WTC11 (cell line): ENCODE data around the gene DDC. TPM values are rescaled to one million over a fixed set of nuclear protein-coding genes. Genes with fewer than 3 reads are reported as not detected.

Source experiments
- ATAC-seq: fragments of 200-7000 bp; cut with Tn5 transposase; 2 replicates; pipeline ENCODE4 v1.10.0; 2021; ENCODE audit warnings: mild to moderate bottlenecking, moderate library complexity
- CTCF ChIA-PET: fragments of 300-600 bp; sonication (Branson Sonifier 250); formaldehyde crosslinking; loops from one replicate; lab custom pipeline; 2021; ENCODE audit warnings: antibody characterized with exemption; lab: Charles Lee
- POLR2A ChIA-PET: fragments of 350-600 bp; sonication (Branson Sonifier 250); formaldehyde crosslinking; loops from one replicate; lab custom pipeline; 2021; ENCODE audit warnings: antibody characterized with exemption; lab: Charles Lee
- DNase-seq: peaks from one replicate; pipeline ENCODE4 v3.0.0; 2021; ENCODE audit warnings: low spot score
- H3K27ac Mint-ChIP-seq: 2 replicates; pipeline ENCODE4 v1.8.0; 2021; ENCODE audit warnings: mixed read lengths
- H3K27me3 Mint-ChIP-seq: 2 replicates; pipeline ENCODE4 v1.8.0; 2021; ENCODE audit warnings: low read depth, mild to moderate bottlenecking, moderate library complexity, mixed read lengths
- H3K36me3 Mint-ChIP-seq: 2 replicates; pipeline ENCODE4 v1.8.0; 2021; ENCODE audit warnings: mixed read lengths
- H3K4me1 Mint-ChIP-seq: 2 replicates; pipeline ENCODE4 v1.8.0; 2022; ENCODE audit warnings: mixed read lengths
- H3K4me3 Mint-ChIP-seq: 2 replicates; pipeline ENCODE4 v1.8.0; 2021; ENCODE audit warnings: mild to moderate bottlenecking, moderate library complexity, mixed read lengths
- H3K9me3 Mint-ChIP-seq: 2 replicates; pipeline ENCODE4 v1.8.0; 2021; ENCODE audit warnings: mixed read lengths
- CREB1 ChIP-seq: sonication (generic); formaldehyde crosslinking; IDR thresholded peaks from 2 replicates; pipeline ENCODE4 v1.8.0; 2023; ENCODE audit warnings: mild to moderate bottlenecking, missing genetic modification reagents
- ELF4 ChIP-seq: sonication (generic); formaldehyde crosslinking; IDR thresholded peaks from 2 replicates; pipeline ENCODE4 v1.8.1; 2022; ENCODE audit warnings: low read depth, mild to moderate bottlenecking, moderate library complexity, missing genetic modification reagents
- FOXJ3 ChIP-seq: sonication (generic); formaldehyde crosslinking; IDR thresholded peaks from 2 replicates; pipeline ENCODE4 v1.9.0; 2021; ENCODE audit warnings: missing genetic modification reagents, mild to moderate bottlenecking, borderline replicate concordance
- HMGA2 ChIP-seq: fragments of 250-450 bp; sonication (Bioruptor Pico); IDR thresholded peaks from 2 replicates; pipeline ENCODE4 v1.4.0; 2021; ENCODE audit warnings: mild to moderate bottlenecking, moderate library complexity
- JAZF1 ChIP-seq: fragments of 250-450 bp; sonication (Bioruptor Pico); IDR thresholded peaks from 2 replicates; pipeline ENCODE4 v1.9.0; 2021; ENCODE audit warnings: moderate library complexity, mild to moderate bottlenecking, inconsistent platforms
- NFATC4 ChIP-seq: fragments of 250-450 bp; sonication (Bioruptor Pico); IDR thresholded peaks from 2 replicates; pipeline ENCODE4 v1.9.0; 2021; ENCODE audit warnings: mild to moderate bottlenecking
- NR1H2 ChIP-seq: sonication (generic); formaldehyde crosslinking; IDR thresholded peaks from 2 replicates; pipeline ENCODE4 v1.9.0; 2021; ENCODE audit warnings: mild to moderate bottlenecking, moderate library complexity, missing genetic modification reagents
- NR3C1 ChIP-seq: sonication (generic); formaldehyde crosslinking; conservative IDR thresholded peaks from 2 replicates; pipeline ENCODE4 v1.8.1; 2023; ENCODE audit warnings: low read depth, mild to moderate bottlenecking, missing genetic modification reagents
- TEAD1 ChIP-seq: sonication (generic); formaldehyde crosslinking; IDR thresholded peaks from 2 replicates; pipeline ENCODE4 v1.8.0; 2022; ENCODE audit warnings: mild to moderate bottlenecking, missing genetic modification reagents
- ZBTB21 ChIP-seq: sonication (generic); formaldehyde crosslinking; IDR thresholded peaks from 2 replicates; pipeline ENCODE4 v1.8.1; 2023; ENCODE audit warnings: mild to moderate bottlenecking, missing genetic modification reagents, borderline replicate concordance
- ZNF138 ChIP-seq: sonication (generic); formaldehyde crosslinking; conservative IDR thresholded peaks from 2 replicates; pipeline ENCODE4 v1.8.1; 2022; ENCODE audit warnings: mild to moderate bottlenecking, moderate library complexity, missing genetic modification reagents
- ZNF263 ChIP-seq: sonication (generic); formaldehyde crosslinking; IDR thresholded peaks from 2 replicates; pipeline ENCODE4 v1.8.1; 2022; ENCODE audit warnings: low read depth, mild to moderate bottlenecking, moderate library complexity, missing genetic modification reagents
- total RNA-seq: library from RNA; stranded (reverse); gene quantifications from 3 replicates; pipeline ENCODE4 v1.2.3, GENCODE V29; 2021
- TF ChIP-seq, protein P1 (sequence below): fragments of 250-450 bp; sonication (Bioruptor Pico); conservative IDR thresholded peaks from 2 replicates; pipeline ENCODE4 v1.9.0; 2021; ENCODE audit warnings: mild to moderate bottlenecking
- TF ChIP-seq, protein P2 (sequence below): sonication (generic); formaldehyde crosslinking; IDR thresholded peaks from 2 replicates; pipeline ENCODE4 v1.8.0; 2022; ENCODE audit warnings: mild to moderate bottlenecking, missing genetic modification reagents
- TF ChIP-seq, protein P3 (sequence below): fragments of 250-450 bp; sonication (Bioruptor Pico); IDR thresholded peaks from 2 replicates; pipeline ENCODE4 v1.8.0; 2021; ENCODE audit warnings: mild to moderate bottlenecking
- TF ChIP-seq, protein P4 (sequence below): sonication (generic); formaldehyde crosslinking; IDR thresholded peaks from 2 replicates; pipeline ENCODE4 v1.8.1; 2023; ENCODE audit warnings: mild to moderate bottlenecking, moderate library complexity, missing genetic modification reagents
- TF ChIP-seq, protein P5 (sequence below): sonication (generic); formaldehyde crosslinking; IDR thresholded peaks from 2 replicates; pipeline ENCODE4 v1.8.1; 2023; ENCODE audit warnings: mild to moderate bottlenecking, missing genetic modification reagents
- TF ChIP-seq, protein P6 (sequence below): sonication (generic); formaldehyde crosslinking; IDR thresholded peaks from 2 replicates; pipeline ENCODE4 v1.8.1; 2023; ENCODE audit warnings: mild to moderate bottlenecking, missing genetic modification reagents
- TF ChIP-seq, protein P7 (sequence below): sonication (generic); formaldehyde crosslinking; IDR thresholded peaks from 2 replicates; pipeline ENCODE4 v1.8.1; 2022; ENCODE audit warnings: missing genetic modification reagents, borderline replicate concordance
- TF ChIP-seq, protein P8 (sequence below): sonication (generic); formaldehyde crosslinking; IDR thresholded peaks from 2 replicates; pipeline ENCODE4 v1.8.1; 2022; ENCODE audit warnings: mild to moderate bottlenecking, moderate library complexity, missing genetic modification reagents

DDC gene
- total RNA-seq, 1 experiment from 2014 or later: not detected

DNA sequence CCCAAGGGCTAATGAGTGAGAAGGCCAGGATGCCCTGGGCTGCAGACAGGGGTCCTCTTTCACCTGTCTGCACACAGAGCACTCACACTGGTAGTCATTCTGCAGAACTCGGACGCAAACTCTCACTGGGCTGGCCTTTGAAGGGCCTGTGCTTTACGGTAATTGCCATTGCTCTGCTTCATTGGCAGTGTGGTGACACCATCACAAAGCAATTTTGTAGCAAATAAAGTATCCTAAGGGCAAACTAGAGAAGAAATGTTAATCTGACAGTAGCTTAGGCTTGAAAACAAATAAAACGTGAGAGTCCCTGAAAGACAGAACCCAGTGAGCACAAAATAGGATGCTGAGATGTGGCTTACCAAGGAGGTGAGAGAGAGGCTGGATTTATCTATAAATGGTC, 84.4 kb downstream of the DDC start:
- ATAC-seq (no peak), DNase-seq (no peak)
- ChIA-PET CTCF (no interaction called here), POLR2A (no interaction called here)
- H3K27ac Mint-ChIP-seq: no peak overlapping the region
- no peaks in the 10 kb centered on the region for H3K36me3 Mint-ChIP-seq
- no peak overlapping the region for H3K4me3 Mint-ChIP-seq
- H3K4me1 Mint-ChIP-seq: peaks cover 4% of the 10 kb centered on the region
- H3K9me3 Mint-ChIP-seq: peaks cover 14% of the 10 kb centered on the region
- TF ChIP-seq ZNF138 (CRISPR knock-in tag): no peak
- TF ChIP-seq JAZF1 (CRISPR knock-in tag): no peak
- TF ChIP-seq, protein P1, sequence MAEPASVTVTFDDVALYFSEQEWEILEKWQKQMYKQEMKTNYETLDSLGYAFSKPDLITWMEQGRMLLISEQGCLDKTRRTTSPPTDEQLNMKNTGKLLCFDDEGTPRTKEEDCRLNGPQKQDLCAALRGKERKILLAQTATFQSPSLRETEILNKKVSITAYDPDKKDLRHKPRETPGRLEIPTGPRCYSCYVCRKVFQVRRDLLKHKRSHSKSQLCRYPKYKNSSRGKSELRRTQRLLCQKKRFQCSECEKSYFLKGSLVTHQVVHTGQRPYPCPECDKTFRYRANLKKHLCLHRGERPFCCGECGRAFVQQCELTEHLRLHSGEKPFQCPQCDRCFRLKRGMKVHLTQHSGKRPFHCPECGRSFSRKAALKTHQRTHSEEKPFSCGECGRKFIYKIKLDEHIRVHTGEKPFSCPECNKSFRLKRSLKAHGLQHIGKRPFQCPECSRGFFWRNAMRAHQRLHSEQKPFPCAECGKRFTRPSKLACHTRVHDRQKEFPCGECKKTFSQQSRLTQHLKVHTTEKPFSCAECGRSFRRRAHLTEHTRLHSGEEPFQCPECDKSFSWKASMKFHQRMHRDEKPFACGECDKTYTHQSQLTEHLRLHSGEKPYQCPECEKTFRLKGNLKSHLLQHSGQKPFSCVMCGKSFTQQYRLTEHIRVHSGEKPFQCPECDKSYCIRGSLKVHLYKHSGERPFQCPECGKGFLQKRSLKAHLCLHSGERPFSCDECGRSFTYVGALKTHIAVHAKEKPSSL: no peak
- TF ChIP-seq FOXJ3: no peak
- no peak for TF ChIP-seq NFATC4 (CRISPR knock-in tag)
- TF ChIP-seq ZNF263 (CRISPR knock-in tag): no peak
- TF ChIP-seq HMGA2 (CRISPR knock-in tag): no peak
- H3K27me3 Mint-ChIP-seq: no peaks in the 10 kb centered on the region

DNA sequence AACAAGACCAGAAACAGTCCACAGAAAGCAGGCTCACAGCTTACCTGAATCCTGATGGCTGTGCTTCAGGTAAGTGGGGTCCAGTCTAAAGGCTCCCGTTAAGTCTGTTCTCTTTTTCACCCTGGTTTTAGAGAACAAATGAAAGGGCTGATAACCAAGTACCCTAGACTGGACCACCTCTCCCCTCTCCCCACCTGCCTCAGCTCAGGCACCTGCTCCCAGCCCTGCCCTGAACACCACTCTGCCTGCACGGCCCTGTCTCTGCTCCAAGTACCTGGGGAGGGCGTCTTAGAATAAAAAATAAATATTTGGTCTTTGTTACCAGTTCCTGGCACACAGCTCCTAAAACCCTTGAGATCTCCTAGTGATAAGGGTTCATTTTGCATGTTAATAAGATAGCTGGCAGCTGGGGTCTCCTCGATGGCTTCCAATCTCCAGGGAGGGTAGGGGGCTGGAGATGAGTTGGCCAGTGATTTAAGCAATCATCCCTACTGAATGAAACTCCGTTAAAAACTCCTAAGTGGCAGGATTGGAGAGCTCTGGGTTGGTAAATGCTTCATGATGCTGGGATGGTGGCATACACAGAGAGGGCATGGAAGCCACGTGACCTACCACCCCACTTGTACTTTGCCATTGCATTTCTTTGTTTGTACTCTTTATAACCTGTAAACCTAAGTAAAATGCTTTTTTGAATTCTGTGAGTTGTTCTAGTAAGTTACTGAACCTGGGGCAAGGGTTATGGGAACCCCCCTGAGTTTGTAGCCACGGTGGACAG, 85.3 kb downstream of the DDC start:
- DNase-seq (no peak), ATAC-seq (no peak)
- TF ChIP-seq ELF4 (no peak), CREB1 (no peak), JAZF1 (CRISPR knock-in tag) (no peak), ZNF263 (CRISPR knock-in tag) (no peak), NR1H2 (no peak)
- TF ChIP-seq, protein P2, sequence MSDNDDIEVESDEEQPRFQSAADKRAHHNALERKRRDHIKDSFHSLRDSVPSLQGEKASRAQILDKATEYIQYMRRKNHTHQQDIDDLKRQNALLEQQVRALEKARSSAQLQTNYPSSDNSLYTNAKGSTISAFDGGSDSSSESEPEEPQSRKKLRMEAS (CRISPR knock-in tag): no peak
- TF ChIP-seq, protein P3, sequence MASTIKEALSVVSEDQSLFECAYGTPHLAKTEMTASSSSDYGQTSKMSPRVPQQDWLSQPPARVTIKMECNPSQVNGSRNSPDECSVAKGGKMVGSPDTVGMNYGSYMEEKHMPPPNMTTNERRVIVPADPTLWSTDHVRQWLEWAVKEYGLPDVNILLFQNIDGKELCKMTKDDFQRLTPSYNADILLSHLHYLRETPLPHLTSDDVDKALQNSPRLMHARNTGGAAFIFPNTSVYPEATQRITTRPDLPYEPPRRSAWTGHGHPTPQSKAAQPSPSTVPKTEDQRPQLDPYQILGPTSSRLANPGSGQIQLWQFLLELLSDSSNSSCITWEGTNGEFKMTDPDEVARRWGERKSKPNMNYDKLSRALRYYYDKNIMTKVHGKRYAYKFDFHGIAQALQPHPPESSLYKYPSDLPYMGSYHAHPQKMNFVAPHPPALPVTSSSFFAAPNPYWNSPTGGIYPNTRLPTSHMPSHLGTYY (CRISPR knock-in tag): no peak
- TF ChIP-seq, protein P4, sequence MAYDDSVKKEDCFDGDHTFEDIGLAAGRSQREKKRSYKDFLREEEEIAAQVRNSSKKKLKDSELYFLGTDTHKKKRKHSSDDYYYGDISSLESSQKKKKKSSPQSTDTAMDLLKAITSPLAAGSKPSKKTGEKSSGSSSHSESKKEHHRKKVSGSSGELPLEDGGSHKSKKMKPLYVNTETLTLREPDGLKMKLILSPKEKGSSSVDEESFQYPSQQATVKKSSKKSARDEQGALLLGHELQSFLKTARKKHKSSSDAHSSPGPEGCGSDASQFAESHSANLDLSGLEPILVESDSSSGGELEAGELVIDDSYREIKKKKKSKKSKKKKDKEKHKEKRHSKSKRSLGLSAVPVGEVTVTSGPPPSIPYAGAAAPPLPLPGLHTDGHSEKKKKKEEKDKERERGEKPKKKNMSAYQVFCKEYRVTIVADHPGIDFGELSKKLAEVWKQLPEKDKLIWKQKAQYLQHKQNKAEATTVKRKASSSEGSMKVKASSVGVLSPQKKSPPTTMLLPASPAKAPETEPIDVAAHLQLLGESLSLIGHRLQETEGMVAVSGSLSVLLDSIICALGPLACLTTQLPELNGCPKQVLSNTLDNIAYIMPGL: no peak
- TF ChIP-seq, protein P5, sequence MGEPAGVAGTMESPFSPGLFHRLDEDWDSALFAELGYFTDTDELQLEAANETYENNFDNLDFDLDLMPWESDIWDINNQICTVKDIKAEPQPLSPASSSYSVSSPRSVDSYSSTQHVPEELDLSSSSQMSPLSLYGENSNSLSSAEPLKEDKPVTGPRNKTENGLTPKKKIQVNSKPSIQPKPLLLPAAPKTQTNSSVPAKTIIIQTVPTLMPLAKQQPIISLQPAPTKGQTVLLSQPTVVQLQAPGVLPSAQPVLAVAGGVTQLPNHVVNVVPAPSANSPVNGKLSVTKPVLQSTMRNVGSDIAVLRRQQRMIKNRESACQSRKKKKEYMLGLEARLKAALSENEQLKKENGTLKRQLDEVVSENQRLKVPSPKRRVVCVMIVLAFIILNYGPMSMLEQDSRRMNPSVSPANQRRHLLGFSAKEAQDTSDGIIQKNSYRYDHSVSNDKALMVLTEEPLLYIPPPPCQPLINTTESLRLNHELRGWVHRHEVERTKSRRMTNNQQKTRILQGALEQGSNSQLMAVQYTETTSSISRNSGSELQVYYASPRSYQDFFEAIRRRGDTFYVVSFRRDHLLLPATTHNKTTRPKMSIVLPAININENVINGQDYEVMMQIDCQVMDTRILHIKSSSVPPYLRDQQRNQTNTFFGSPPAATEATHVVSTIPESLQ: no peak
- Mint-ChIP-seq H3K4me3 (no peak overlapping the region), H3K27me3 (no peaks in the 10 kb centered on the region), H3K27ac (no peak overlapping the region), H3K9me3 (peaks cover 9% of the 10 kb centered on the region), H3K36me3 (no peaks in the 10 kb centered on the region), H3K4me1 (peaks cover 10% of the 10 kb centered on the region)
- ChIA-PET POLR2A (no interaction called here), CTCF (interaction anchor here (0.8 kb wide), 1 partner anchor 13 kb away, joined by 3 read pairs; no protein-coding TSS in a partner anchor)

DNA sequence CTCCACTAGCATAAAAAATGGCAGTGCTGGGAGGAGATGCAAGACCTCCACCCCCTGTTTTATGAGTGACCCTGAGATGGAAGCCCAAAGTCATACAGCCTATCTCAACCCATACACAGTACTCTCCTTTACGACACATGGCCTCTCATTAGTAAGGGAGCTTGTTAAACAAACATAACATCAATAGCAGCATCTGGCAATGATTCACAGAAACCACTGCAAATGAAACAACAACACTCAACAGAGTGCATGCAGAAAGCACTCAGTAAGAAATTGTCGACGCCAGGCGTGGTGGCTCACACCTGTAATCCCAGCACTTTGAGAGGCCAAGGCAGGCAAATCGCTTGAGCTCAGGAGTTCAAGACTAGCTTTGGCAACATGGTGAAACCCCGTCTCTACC, 87.6 kb downstream of the DDC start:
- H3K4me1 Mint-ChIP-seq: peaks cover 13% of the 10 kb centered on the region
- peaks cover 4% of the 10 kb centered on the region for H3K27me3 Mint-ChIP-seq
- H3K36me3 Mint-ChIP-seq: no peaks in the 10 kb centered on the region
- no peak overlapping the region for H3K4me3 Mint-ChIP-seq
- DNase-seq: no peak
- CTCF ChIA-PET: no interaction called here
- ATAC-seq: no peak
- POLR2A ChIA-PET: no interaction called here
- no peaks in the 10 kb centered on the region for H3K9me3 Mint-ChIP-seq
- no peak overlapping the region for H3K27ac Mint-ChIP-seq
- TF ChIP-seq TEAD1 (CRISPR knock-in tag) (no peak), ZBTB21 (CRISPR knock-in tag) (no peak), ELF4 (no peak), ZNF138 (CRISPR knock-in tag) (no peak), NR3C1 (no peak)
- TF ChIP-seq, protein P6, sequence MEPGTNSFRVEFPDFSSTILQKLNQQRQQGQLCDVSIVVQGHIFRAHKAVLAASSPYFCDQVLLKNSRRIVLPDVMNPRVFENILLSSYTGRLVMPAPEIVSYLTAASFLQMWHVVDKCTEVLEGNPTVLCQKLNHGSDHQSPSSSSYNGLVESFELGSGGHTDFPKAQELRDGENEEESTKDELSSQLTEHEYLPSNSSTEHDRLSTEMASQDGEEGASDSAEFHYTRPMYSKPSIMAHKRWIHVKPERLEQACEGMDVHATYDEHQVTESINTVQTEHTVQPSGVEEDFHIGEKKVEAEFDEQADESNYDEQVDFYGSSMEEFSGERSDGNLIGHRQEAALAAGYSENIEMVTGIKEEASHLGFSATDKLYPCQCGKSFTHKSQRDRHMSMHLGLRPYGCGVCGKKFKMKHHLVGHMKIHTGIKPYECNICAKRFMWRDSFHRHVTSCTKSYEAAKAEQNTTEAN: no peak
- TF ChIP-seq, protein P7, sequence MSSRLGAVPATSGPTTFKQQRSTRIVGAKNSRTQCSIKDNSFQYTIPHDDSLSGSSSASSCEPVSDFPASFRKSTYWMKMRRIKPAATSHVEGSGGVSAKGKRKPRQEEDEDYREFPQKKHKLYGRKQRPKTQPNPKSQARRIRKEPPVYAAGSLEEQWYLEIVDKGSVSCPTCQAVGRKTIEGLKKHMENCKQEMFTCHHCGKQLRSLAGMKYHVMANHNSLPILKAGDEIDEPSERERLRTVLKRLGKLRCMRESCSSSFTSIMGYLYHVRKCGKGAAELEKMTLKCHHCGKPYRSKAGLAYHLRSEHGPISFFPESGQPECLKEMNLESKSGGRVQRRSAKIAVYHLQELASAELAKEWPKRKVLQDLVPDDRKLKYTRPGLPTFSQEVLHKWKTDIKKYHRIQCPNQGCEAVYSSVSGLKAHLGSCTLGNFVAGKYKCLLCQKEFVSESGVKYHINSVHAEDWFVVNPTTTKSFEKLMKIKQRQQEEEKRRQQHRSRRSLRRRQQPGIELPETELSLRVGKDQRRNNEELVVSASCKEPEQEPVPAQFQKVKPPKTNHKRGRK (CRISPR knock-in tag): no peak
- TF ChIP-seq, protein P8, sequence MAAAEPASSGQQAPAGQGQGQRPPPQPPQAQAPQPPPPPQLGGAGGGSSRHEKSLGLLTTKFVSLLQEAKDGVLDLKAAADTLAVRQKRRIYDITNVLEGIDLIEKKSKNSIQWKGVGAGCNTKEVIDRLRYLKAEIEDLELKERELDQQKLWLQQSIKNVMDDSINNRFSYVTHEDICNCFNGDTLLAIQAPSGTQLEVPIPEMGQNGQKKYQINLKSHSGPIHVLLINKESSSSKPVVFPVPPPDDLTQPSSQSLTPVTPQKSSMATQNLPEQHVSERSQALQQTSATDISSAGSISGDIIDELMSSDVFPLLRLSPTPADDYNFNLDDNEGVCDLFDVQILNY (CRISPR knock-in tag): no peak
